GM12891 (cell line): ENCODE results near the gene APBA3.

Experiments used
- POLR2A ChIP-seq: IDR thresholded peaks from 2 replicates; pipeline ENCODE4 v1.6.1; 2011; ENCODE audit warnings: low read depth, low read length, control low read depth
- POLR2AphosphoS5 ChIP-seq: IDR thresholded peaks from 2 replicates; pipeline ENCODE4 v1.6.1; 2011; ENCODE audit warnings: low read depth, low read length, control low read depth
- SPI1 ChIP-seq: IDR thresholded peaks from 2 replicates; pipeline ENCODE4 v1.6.1; 2011; ENCODE audit warnings: low read depth, low read length, control low read depth
- TAF1 ChIP-seq: IDR thresholded peaks from 2 replicates; pipeline ENCODE4 v1.6.1; 2011; ENCODE audit warnings: low read depth, low read length, control low read depth

DNA sequence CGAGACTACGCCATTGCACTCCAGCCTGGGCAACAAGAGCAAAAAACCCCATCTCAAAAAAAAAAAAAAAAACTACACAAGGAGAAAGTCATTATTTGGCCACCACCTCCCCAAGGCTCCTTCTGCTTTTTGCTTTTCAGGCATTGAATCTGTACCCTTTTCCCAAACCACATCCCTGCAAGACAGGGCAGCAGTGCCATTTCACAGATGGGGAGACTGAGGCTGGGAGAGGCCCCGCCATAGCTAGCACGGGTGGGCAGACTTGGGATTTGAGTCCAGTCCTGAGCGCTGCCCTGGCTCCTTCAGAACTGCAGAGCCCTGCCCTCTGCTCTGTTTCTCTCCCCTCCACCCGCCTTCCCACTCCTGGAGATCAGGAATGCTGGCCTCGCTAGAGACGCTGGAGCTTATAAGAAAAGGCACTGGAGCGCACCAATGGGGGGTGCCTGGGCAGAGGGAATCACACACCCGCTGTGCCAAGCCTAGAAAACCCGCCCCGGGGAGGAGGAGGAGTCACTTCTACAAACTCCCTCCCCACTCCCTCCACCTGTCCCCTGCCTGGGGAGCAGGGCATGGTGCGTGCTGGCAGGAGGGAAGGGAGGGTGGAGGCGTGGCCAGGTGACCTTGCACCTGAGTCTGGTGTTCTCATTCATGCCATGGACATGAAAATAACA, 35.7 kb downstream of the APBA3 start:
- TF ChIP-seq SPI1 (no peak), TAF1 (no peak), POLR2A (no peak), POLR2AphosphoS5 (no peak)
